HepG2 (cell line): ENCODE results near the gene IGFBP6. TPM values are rescaled to one million over a fixed set of nuclear protein-coding genes. Genes with fewer than 3 reads are reported as not detected.

Experiments
- EHMT2 ChIP-seq: fragments of 200-600 bp; sonication (generic); IDR thresholded peaks from 2 replicates; pipeline ENCODE4 v1.7.0; 2017; ENCODE audit warnings: antibody characterized with exemption, low read depth, low read length, borderline replicate concordance
- ELF1 ChIP-seq: sonication (generic); formaldehyde crosslinking; IDR thresholded peaks from 2 replicates; pipeline ENCODE4 v1.4.0; 2020; ENCODE audit warnings: missing genetic modification reagents
- ETV6 ChIP-seq: sonication (generic); formaldehyde crosslinking; conservative IDR thresholded peaks from 2 replicates; pipeline ENCODE4 v1.4.0; 2020; ENCODE audit warnings: missing genetic modification reagents
- KDM3A ChIP-seq: IDR thresholded peaks from 2 replicates; pipeline ENCODE4 v1.6.1; 2018; ENCODE audit warnings: low read depth, missing compliant biosample characterization
- KDM6A ChIP-seq: IDR thresholded peaks from 2 replicates; pipeline ENCODE4 v1.6.1; 2016; ENCODE audit warnings: low read depth
- KMT2B ChIP-seq: IDR thresholded peaks from 2 replicates; pipeline ENCODE4 v1.6.1; 2016; ENCODE audit warnings: missing genetic modification reagents, missing compliant biosample characterization
- LRRFIP1 ChIP-seq: sonication (generic); formaldehyde crosslinking; conservative IDR thresholded peaks from 2 replicates; pipeline ENCODE4 v1.4.0; 2020; ENCODE audit warnings: missing genetic modification reagents
- MZF1 ChIP-seq: sonication (generic); formaldehyde crosslinking; IDR thresholded peaks from 2 replicates; pipeline ENCODE4 v1.8.1; 2023; ENCODE audit warnings: mild to moderate bottlenecking, missing genetic modification reagents, borderline replicate concordance
- NFKB2 ChIP-seq: sonication (generic); formaldehyde crosslinking; IDR thresholded peaks from 2 replicates; pipeline ENCODE4 v1.4.0; 2020; ENCODE audit warnings: missing genetic modification reagents, borderline replicate concordance
- NR2C2 ChIP-seq: sonication (generic); formaldehyde crosslinking; IDR thresholded peaks from 2 replicates; pipeline ENCODE4 v1.4.0; 2020; ENCODE audit warnings: missing genetic modification reagents, mild to moderate bottlenecking, moderate library complexity, borderline replicate concordance
- SKIL ChIP-seq: sonication (generic); formaldehyde crosslinking; IDR thresholded peaks from 2 replicates; pipeline ENCODE4 v1.8.0; 2022; ENCODE audit warnings: missing genetic modification reagents, mild to moderate bottlenecking, moderate library complexity, borderline replicate concordance
- THAP8 ChIP-seq: sonication (generic); formaldehyde crosslinking; IDR thresholded peaks from 2 replicates; pipeline ENCODE4 v1.5.1; 2020; ENCODE audit warnings: missing genetic modification reagents, mild to moderate bottlenecking, borderline replicate concordance
- TSC22D2 ChIP-seq: sonication (generic); formaldehyde crosslinking; IDR thresholded peaks from 2 replicates; pipeline ENCODE4 v1.5.1; 2020; ENCODE audit warnings: missing genetic modification reagents, mild to moderate bottlenecking, borderline replicate concordance
- ZIK1 ChIP-seq: sonication (generic); formaldehyde crosslinking; IDR thresholded peaks from 2 replicates; pipeline ENCODE4 v1.5.0; 2020; ENCODE audit warnings: mild to moderate bottlenecking, low read depth, missing genetic modification reagents, borderline replicate concordance
- ZUFSP ChIP-seq: sonication (generic); formaldehyde crosslinking; IDR thresholded peaks from 2 replicates; pipeline ENCODE4 v1.9.0; 2021; ENCODE audit warnings: missing genetic modification reagents, mild to moderate bottlenecking, borderline replicate concordance
- polyA plus RNA-seq, 8 experiments: library from polyadenylated mRNA; depleted of rRNA in 3 of 8; stranded (reverse) in 7 of 8; unstranded in 1 of 8; fragments of >200 nt; fragmentation: Illumina TruSeq in 4 of 8; extraction: Trizol in 4 of 8; gene quantifications; 2 replicates each; pipeline versions ENCODE4 v1.2.1 to v1.2.3, GENCODE V29; 2011 to 2016; ENCODE audit warnings: low read depth in 4 of 8, missing spikeins in 1 of 8, mixed read lengths in 1 of 8; ENCODE audit not compliant: insufficient read depth in 1 of 8
- total RNA-seq, 5 experiments: library from RNA; depleted of rRNA; stranded (reverse); fragments of >200 nt; fragmentation: Illumina TruSeq; extraction: Trizol; gene quantifications; 2 replicates each; pipeline ENCODE4 v1.2.3, GENCODE V29; 2016; ENCODE audit warnings: low read depth in 1 of 5
- TF ChIP-seq, protein P1 (sequence below): IDR thresholded peaks from 2 replicates; pipeline ENCODE4 v1.6.1; 2012; ENCODE audit warnings: low read depth, low read length, improper control_type of control experiment
- TF ChIP-seq, protein P2 (sequence below): sonication (generic); formaldehyde crosslinking; IDR thresholded peaks from 2 replicates; pipeline ENCODE4 v1.5.1; 2020; ENCODE audit warnings: mild to moderate bottlenecking, moderate library complexity, missing genetic modification reagents

Gene IGFBP6
- total and polyA plus RNA-seq, 2 of the 13 experiments (the other 11 are each of a cell fraction or from before 2014, with no cell fraction given): 3.9 to 25.2 TPM

DNA sequence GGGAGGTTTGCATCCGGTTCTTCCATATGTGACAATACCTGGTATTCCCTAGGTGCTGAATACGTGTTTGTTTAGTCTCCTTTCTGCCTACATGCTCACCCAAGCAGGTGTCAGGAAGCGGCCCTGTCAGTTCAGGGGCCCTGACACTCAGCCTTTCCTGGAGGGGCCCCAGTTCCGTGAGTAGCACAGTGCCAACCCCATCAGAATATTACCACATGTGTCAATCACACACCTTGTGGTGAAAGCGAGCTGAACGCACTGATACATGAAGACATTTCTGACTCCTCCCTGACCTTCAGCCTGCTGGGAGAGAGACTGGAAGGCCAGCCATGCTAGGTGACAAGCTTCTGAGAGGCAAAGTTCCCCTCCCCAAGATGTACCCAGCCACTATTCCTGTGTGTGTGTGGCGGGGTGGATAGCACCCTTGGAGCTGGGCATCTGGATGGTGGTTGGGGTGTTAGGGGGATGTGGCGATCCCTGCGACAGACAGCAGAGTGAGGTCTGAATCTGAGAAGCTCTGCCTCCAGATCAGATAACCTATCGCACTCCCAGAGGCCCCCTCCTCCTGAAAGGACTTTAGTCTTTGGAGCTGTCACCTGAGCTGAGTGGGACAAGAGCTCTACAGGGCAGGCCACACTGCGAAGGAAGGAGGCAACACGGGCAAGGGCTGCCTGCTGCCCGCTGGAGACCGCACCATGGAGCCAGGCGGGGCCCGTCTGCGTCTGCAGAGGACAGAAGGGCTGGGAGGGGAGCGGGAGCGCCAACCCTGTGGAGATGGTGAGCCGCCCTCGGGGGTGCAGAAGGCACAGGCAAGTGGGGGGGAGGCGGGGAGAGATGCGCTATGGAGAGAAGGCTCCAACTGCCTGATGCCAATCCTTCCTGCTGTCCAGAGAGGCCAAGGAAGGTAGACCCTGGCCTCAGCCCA lies 5.7 kb downstream of the IGFBP6 start, which contains the start of gene SOAT2 (continued):
- TF ChIP-seq THAP8 (CRISPR knock-in tag) (no peak), KDM6A (CRISPR knock-in tag) (peak; percentile 65; the same call in 1 of the 2 replicates), ZIK1 (no peak), EHMT2 (no peak), KDM3A (CRISPR knock-in tag) (0 out of 2 replicates have a peak, but pooled peaks have one; percentile 35), KMT2B (CRISPR knock-in tag) (no peak; the same call in 1 of the 2 replicates), NFKB2 (CRISPR knock-in tag) (no peak; the same call in 1 of the 2 replicates), TSC22D2 (CRISPR knock-in tag) (no peak), ETV6 (CRISPR knock-in tag) (no peak), LRRFIP1 (no peak), ELF1 (no peak), MZF1 (CRISPR knock-in tag) (no peak; the same call in 1 of the 2 replicates), SKIL (CRISPR knock-in tag) (no peak), NR2C2 (CRISPR knock-in tag) (no peak), ZUFSP (CRISPR knock-in tag) (no peak)
- TF ChIP-seq, protein P1, sequence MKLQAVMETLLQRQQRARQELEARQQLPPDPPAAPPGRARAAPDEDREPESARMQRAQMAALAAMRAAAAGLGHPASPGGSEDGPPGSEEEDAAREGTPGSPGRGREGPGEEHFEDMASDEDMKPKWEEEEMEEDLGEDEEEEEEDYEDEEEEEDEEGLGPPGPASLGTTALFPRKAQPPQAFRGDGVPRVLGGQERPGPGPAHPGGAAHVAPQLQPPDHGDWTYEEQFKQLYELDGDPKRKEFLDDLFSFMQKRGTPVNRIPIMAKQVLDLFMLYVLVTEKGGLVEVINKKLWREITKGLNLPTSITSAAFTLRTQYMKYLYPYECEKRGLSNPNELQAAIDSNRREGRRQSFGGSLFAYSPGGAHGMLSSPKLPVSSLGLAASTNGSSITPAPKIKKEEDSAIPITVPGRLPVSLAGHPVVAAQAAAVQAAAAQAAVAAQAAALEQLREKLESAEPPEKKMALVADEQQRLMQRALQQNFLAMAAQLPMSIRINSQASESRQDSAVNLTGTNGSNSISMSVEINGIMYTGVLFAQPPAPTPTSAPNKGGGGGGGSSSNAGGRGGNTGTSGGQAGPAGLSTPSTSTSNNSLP: no peak
- TF ChIP-seq, protein P2, sequence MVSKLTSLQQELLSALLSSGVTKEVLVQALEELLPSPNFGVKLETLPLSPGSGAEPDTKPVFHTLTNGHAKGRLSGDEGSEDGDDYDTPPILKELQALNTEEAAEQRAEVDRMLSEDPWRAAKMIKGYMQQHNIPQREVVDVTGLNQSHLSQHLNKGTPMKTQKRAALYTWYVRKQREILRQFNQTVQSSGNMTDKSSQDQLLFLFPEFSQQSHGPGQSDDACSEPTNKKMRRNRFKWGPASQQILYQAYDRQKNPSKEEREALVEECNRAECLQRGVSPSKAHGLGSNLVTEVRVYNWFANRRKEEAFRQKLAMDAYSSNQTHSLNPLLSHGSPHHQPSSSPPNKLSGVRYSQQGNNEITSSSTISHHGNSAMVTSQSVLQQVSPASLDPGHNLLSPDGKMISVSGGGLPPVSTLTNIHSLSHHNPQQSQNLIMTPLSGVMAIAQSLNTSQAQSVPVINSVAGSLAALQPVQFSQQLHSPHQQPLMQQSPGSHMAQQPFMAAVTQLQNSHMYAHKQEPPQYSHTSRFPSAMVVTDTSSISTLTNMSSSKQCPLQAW (CRISPR knock-in tag): peak; percentile 65; the same call in 1 of the 2 replicates
